Measurements from ENCODE around the gene PLA1A.
A peak's percentile ranks its signal among the peaks of the same experiment; 100 is the strongest.

PLA1A gene

GRCh38 chr3:119637679-119638477 lies 40.2 kb downstream of the PLA1A start:
- DNase-seq (ENCODE audit: low spot score), result peak; percentile 86

GRCh38 chr3:119639494-119640350 lies 42.0 kb downstream of the PLA1A start:
- DNase-seq (ENCODE audit: low spot score), result no peak

- no peak for DNase-seq (ENCODE audit: low spot score)
Measured at GRCh38 chr3:119641416-119641815, 43.7 kb downstream of the PLA1A start.

- no peak for DNase-seq (ENCODE audit: low spot score)
Measured at GRCh38 chr3:119642746-119643473, 45.2 kb downstream of the PLA1A start.

- DNase-seq (ENCODE audit: low spot score), result peak; percentile 82
Measured at GRCh38 chr3:119643528-119643927, 45.8 kb downstream of the PLA1A start.

GRCh38 chr3:119644481-119644880 lies 46.8 kb downstream of the PLA1A start:
- DNase-seq (ENCODE audit: low spot score), result no peak

GRCh38 chr3:119645813-119646212 lies 48.1 kb downstream of the PLA1A start:
- no peak for DNase-seq (ENCODE audit: low spot score)

GRCh38 chr3:119647171-119647570 lies 49.5 kb downstream of the PLA1A start:
- DNase-seq (ENCODE audit: low spot score), result no peak

GRCh38 chr3:119647843-119648575 lies 50.3 kb downstream of the PLA1A start:
- no peak for DNase-seq (ENCODE audit: low spot score)

GRCh38 chr3:119649761-119650160 lies 52.1 kb downstream of the PLA1A start:
- no peak for DNase-seq (ENCODE audit: low spot score)

- DNase-seq (ENCODE audit: low spot score), result no peak
Measured at GRCh38 chr3:119652306-119653033, 54.8 kb downstream of the PLA1A start.

GRCh38 chr3:119653876-119654275 lies 56.2 kb downstream of the PLA1A start:
- no peak for DNase-seq (ENCODE audit: low spot score)

GRCh38 chr3:119657887-119658702 lies 60.4 kb downstream of the PLA1A start:
- no peak for DNase-seq (ENCODE audit: low spot score)

GRCh38 chr3:119658994-119659393 lies 61.3 kb downstream of the PLA1A start:
- DNase-seq (ENCODE audit: low spot score), result no peak

GRCh38 chr3:119659606-119660291 lies 62.1 kb downstream of the PLA1A start:
- DNase-seq (ENCODE audit: low spot score), result no peak

GRCh38 chr3:119660474-119661440 lies 63.1 kb downstream of the PLA1A start, which contains the start of gene POPDC2:
POPDC2 (minus strand) TSS chr3:119660589; CDS start chr3:119660423, 166 bp downstream.
- peak; percentile 42 for DNase-seq (ENCODE audit: low spot score)

- peak; percentile 51 for DNase-seq (ENCODE audit: low spot score)
Measured at GRCh38 chr3:119662604-119663373, 65.1 kb downstream of the PLA1A start.

Measured in GM03348 (cell line).